RWPE2 (cell line): Measurements from ENCODE around the gene KIAA1217.

Source experiments
- ATAC-seq: fragments of 200-7000 bp; cut with Tn5 transposase; 3 replicates; pipeline ENCODE4 v1.9.1; 2021; ENCODE audit warnings: low read depth
- DNase-seq: peaks from one replicate; pipeline ENCODE4 v3.0.0-alpha.2; 2020; ENCODE audit warnings: low spot score
- H3K27ac ChIP-seq: fragments of 450-650 bp; 2 replicates; pipeline ENCODE4 v1.5.1; 2017; ENCODE audit warnings: mild to moderate bottlenecking; ENCODE audit not compliant: poor library complexity, severe bottlenecking
- H3K27me3 ChIP-seq: fragments of 250-450 bp; sonication (Bioruptor Pico); 2 replicates; pipeline ENCODE4 v1.5.1; 2021; ENCODE audit warnings: mild to moderate bottlenecking, moderate library complexity; ENCODE audit not compliant: insufficient read depth, poor library complexity, severe bottlenecking
- H3K36me3 ChIP-seq: fragments of 250-450 bp; sonication (Bioruptor Pico); 2 replicates; pipeline ENCODE4 v1.5.1; 2020; ENCODE audit warnings: low read depth, mild to moderate bottlenecking, moderate library complexity
- H3K4me1 ChIP-seq: fragments of 250-450 bp; sonication (Bioruptor Pico); 2 replicates; pipeline ENCODE4 v1.5.1; 2021; ENCODE audit warnings: mild to moderate bottlenecking, moderate library complexity; ENCODE audit not compliant: insufficient read depth, poor library complexity, severe bottlenecking
- H3K4me3 ChIP-seq: fragments of 250-450 bp; sonication (Bioruptor Pico); 2 replicates; pipeline ENCODE4 v1.5.1; 2021; ENCODE audit warnings: mild to moderate bottlenecking, moderate library complexity; ENCODE audit not compliant: severe bottlenecking
- H3K9me3 ChIP-seq: fragments of 250-450 bp; sonication (Bioruptor Pico); 2 replicates; pipeline ENCODE4 v1.5.1; 2021; ENCODE audit warnings: mild to moderate bottlenecking, moderate library complexity; ENCODE audit not compliant: severe bottlenecking
- TF ChIP-seq, protein P1 (sequence below): fragments of 450-650 bp; IDR thresholded peaks from one replicate; pipeline ENCODE4 v1.5.1; 2017; ENCODE audit warnings: mild to moderate bottlenecking, moderate library complexity; ENCODE audit not compliant: poor library complexity, severe bottlenecking

Gene KIAA1217

DNA sequence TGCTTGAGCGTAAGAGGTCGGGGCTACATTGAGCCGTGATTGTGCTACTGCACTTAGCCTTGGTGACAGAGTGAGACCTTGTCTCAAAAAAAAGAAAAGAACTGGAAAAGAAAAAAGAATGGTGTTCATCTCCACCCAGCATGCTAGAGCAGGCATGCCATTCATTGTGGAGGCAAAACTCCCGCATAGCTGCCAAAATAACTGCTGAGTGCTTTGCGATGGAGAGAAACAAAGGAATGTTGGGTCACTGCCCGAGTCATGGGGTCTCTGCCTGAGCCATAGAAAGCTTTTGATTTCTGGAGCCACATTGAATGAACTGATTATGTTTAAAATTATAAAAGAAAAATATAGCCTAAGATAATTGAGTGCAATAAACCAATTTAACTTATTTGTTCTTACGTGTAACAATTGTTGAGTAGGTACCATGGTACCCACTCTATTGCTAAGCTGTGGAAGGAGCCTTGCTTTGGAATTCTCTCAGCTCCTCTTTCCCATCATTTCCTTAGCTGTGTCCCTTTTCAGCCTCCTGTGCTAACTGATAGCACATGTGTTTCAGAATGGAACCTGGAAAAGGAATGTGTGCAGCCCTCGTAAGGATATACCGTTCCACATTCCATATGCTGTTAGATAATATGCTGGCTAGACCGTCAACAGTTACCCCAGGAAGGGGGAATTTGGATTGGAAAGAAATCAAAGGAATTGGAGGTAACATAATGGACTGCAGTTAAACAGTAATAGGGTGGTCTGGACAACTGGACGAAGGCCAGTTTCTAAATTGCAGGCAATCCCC lies 99.0 kb downstream of the KIAA1217 start:
- H3K36me3 ChIP-seq: no peaks in the 10 kb centered on the region; the same call in 1 of the 2 replicates
- no peak for ATAC-seq
- TF ChIP-seq, protein P1, sequence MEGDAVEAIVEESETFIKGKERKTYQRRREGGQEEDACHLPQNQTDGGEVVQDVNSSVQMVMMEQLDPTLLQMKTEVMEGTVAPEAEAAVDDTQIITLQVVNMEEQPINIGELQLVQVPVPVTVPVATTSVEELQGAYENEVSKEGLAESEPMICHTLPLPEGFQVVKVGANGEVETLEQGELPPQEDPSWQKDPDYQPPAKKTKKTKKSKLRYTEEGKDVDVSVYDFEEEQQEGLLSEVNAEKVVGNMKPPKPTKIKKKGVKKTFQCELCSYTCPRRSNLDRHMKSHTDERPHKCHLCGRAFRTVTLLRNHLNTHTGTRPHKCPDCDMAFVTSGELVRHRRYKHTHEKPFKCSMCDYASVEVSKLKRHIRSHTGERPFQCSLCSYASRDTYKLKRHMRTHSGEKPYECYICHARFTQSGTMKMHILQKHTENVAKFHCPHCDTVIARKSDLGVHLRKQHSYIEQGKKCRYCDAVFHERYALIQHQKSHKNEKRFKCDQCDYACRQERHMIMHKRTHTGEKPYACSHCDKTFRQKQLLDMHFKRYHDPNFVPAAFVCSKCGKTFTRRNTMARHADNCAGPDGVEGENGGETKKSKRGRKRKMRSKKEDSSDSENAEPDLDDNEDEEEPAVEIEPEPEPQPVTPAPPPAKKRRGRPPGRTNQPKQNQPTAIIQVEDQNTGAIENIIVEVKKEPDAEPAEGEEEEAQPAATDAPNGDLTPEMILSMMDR: no peak
- peaks cover 3% of the 10 kb centered on the region for H3K4me1 ChIP-seq
- H3K4me3 ChIP-seq: no peak overlapping the region
- DNase-seq: no peak
- no peaks in the 10 kb centered on the region for H3K27me3 ChIP-seq
- H3K27ac ChIP-seq: no peak overlapping the region
- H3K9me3 ChIP-seq: no peaks in the 10 kb centered on the region

DNA sequence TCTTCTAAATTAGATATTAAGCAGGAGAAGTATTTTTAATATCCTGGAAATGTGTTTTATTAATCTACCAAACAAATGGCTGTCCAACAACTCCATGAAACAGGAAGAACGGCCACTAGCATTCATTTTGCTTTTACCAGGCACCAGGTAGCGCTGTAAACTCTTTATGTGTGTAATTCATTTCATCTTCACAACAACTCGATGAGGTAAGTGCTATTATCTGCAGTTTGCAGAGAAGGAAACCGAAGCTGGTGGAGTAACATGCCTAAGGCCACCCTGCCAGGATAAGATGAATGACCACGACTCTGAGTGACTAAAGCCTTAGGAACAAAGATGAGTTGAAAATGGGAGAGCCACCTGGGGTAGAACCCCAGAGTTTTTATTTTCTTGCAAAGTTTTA lies 101.2 kb downstream of the KIAA1217 start:
- Histone ChIP-seq H3K9me3 (no peaks in the 10 kb centered on the region), H3K36me3 (no peaks in the 10 kb centered on the region; the same call in 1 of the 2 replicates), H3K4me3 (no peak overlapping the region), H3K27me3 (no peaks in the 10 kb centered on the region), H3K4me1 (peaks cover 3% of the 10 kb centered on the region), H3K27ac (no peak overlapping the region)
- ATAC-seq: no peak; the same call in 2 of the 3 replicates
- TF ChIP-seq, protein P1: peak; percentile 15
- no peak for DNase-seq

DNA sequence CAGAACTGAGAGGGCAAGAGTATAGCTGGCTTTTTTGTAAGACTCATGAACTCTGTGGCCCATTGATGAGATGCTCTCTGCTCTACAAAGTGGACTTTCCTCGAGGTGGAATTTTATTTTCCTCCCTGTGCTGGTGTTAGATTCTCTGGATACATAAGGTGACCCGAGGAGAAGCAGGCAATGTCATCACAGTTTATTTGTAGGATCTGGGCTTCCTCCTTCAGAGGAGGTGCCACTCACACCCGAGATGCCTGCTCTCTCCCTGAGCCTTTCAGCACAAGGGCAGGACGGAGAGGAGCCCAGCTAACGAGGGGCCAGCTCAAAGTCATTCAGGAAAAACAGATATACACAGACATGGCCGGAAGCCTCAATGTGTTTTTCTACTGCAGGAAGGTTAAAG lies 103.0 kb downstream of the KIAA1217 start:
- TF ChIP-seq, protein P1: no peak
- Histone ChIP-seq H3K27me3 (no peaks in the 10 kb centered on the region), H3K4me1 (no peaks in the 10 kb centered on the region), H3K27ac (no peak overlapping the region), H3K4me3 (no peak overlapping the region), H3K36me3 (no peaks in the 10 kb centered on the region; the same call in 1 of the 2 replicates), H3K9me3 (no peaks in the 10 kb centered on the region)
- no peak for DNase-seq
- ATAC-seq: no peak

DNA sequence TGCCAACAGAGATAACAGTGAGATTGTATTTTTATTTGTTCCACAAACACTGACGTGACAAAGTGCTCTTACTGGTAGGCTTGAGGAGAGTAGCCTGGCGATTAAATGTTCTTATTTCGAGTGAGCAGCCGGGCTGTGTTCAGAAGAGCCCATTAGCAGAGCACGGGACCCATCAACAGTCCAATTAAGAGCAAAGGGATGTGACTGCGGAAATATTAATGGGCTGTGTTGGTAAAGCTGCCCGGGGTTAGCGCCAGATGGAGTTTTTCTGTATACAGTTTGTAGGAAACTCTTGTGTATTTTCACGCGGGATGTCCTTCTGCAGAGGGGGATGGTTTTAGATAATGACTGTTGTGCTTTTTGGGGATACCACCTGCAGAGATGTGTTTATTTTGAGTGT lies 104.3 kb downstream of the KIAA1217 start:
- TF ChIP-seq, protein P1: no peak
- no peaks in the 10 kb centered on the region for H3K9me3 ChIP-seq
- no peaks in the 10 kb centered on the region for H3K4me1 ChIP-seq
- DNase-seq: no peak
- no peaks in the 10 kb centered on the region for H3K27me3 ChIP-seq
- H3K27ac ChIP-seq: no peak overlapping the region
- H3K36me3 ChIP-seq: no peaks in the 10 kb centered on the region; the same call in 1 of the 2 replicates
- no peak for ATAC-seq
- no peak overlapping the region for H3K4me3 ChIP-seq

DNA sequence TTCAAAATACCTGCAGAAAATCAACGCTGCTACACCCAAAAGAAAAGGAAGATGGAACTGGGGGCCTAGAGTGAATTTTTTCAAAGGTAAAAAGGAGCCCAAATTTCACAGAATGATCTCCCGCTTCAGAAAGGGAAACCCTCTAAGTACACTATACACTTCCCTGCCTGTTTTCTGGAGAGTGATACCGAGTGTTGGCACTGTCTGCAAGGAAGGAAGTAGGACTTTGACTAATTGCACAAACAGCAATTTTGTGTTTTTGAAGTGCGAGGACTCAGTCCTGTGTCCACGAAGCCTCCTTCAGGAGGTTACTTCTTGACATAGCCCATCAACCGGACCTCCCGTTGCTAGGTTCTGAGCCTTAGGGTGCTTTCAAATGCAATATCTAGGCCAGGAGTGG lies 106.3 kb downstream of the KIAA1217 start:
- no peaks in the 10 kb centered on the region; the same call in 1 of the 2 replicates for H3K36me3 ChIP-seq
- H3K4me1 ChIP-seq: no peaks in the 10 kb centered on the region
- no peak for DNase-seq
- TF ChIP-seq, protein P1: no peak
- H3K9me3 ChIP-seq: no peaks in the 10 kb centered on the region
- H3K27me3 ChIP-seq: no peaks in the 10 kb centered on the region
- H3K27ac ChIP-seq: no peak overlapping the region
- no peak overlapping the region for H3K4me3 ChIP-seq
- ATAC-seq: no peak
